Mononuclear cell (primary cell): ENCODE data around the gene CACNG4. TPM values are rescaled to one million over a fixed set of nuclear protein-coding genes. Genes with fewer than 3 reads are reported as not detected.
"Not testable (repeated sequence)": the region's sequence is repeated elsewhere in the genome, so short reads cannot be mapped to it uniquely, and the experiment has no call there.

Experiments
- H3K27me3 ChIP-seq: 2 replicates; pipeline ENCODE4 v1.6.0; 2011; ENCODE audit warnings: low read length, control low read depth; ENCODE audit not compliant: insufficient read depth
- H3K4me1 ChIP-seq: 2 replicates; pipeline ENCODE4 v1.5.1; 2011; ENCODE audit warnings: mild to moderate bottlenecking, low read length, control low read depth; ENCODE audit not compliant: insufficient read depth
- H3K4me3 ChIP-seq: 2 replicates; pipeline ENCODE4 v1.5.1; 2011; ENCODE audit warnings: mild to moderate bottlenecking, low read length, moderate library complexity
- H3K9me3 ChIP-seq: 2 replicates; pipeline ENCODE4 v1.5.1; 2011; ENCODE audit warnings: low read depth, mild to moderate bottlenecking, control low read depth, low read length
- total RNA-seq: library from RNA; depleted of rRNA; stranded (reverse); fragments of >200 nt; gene quantifications from one replicate; pipeline ENCODE4 v1.2.3, GENCODE V29; 2012

CACNG4 gene
- total RNA-seq, 1 donor: not detected

- Histone ChIP-seq H3K27me3 (peaks cover 34% of the 10 kb centered on the region), H3K9me3 (no peaks in the 10 kb centered on the region), H3K4me1 (peaks cover 5% of the 10 kb centered on the region), H3K4me3 (no peak overlapping the region)
Measured at GRCh38 chr17:66966298-66966697, 1.8 kb downstream of the CACNG4 start.

GRCh38 chr17:66966704-66967418 is 2.4 kb downstream of the CACNG4 start:
- Histone ChIP-seq H3K27me3 (peaks cover 34% of the 10 kb centered on the region), H3K4me3 (no peak overlapping the region), H3K4me1 (peaks cover 5% of the 10 kb centered on the region), H3K9me3 (no peaks in the 10 kb centered on the region)

GRCh38 chr17:66967837-66968543 is 3.5 kb downstream of the CACNG4 start:
- H3K9me3 ChIP-seq: no peaks in the 10 kb centered on the region
- peaks cover 34% of the 10 kb centered on the region for H3K27me3 ChIP-seq
- H3K4me1 ChIP-seq: peaks cover 5% of the 10 kb centered on the region
- no peak overlapping the region for H3K4me3 ChIP-seq

- Histone ChIP-seq H3K27me3 (peaks cover 25% of the 10 kb centered on the region), H3K9me3 (no peaks in the 10 kb centered on the region), H3K4me1 (peaks cover 5% of the 10 kb centered on the region), H3K4me3 (no peak overlapping the region)
Measured at GRCh38 chr17:66968916-66969315, 4.4 kb downstream of the CACNG4 start.

GRCh38 chr17:66970140-66970539 is 5.6 kb downstream of the CACNG4 start:
- H3K9me3 ChIP-seq: no peaks in the 10 kb centered on the region
- H3K27me3 ChIP-seq: peaks cover 21% of the 10 kb centered on the region
- H3K4me1 ChIP-seq: peaks cover 5% of the 10 kb centered on the region

GRCh38 chr17:66970797-66971196 is 6.3 kb downstream of the CACNG4 start:
- no peak overlapping the region for H3K4me3 ChIP-seq
- no peaks in the 10 kb centered on the region for H3K9me3 ChIP-seq
- H3K27me3 ChIP-seq: peaks cover 19% of the 10 kb centered on the region

More at GRCh38 chr17:66970140-66970539, 5.6 kb downstream of the CACNG4 start:
- H3K4me3 ChIP-seq: no peak overlapping the region

GRCh38 chr17:66971264-66971663 is 6.8 kb downstream of the CACNG4 start:
- H3K4me1 ChIP-seq: no peaks in the 10 kb centered on the region
- no peaks in the 10 kb centered on the region for H3K9me3 ChIP-seq
- peaks cover 14% of the 10 kb centered on the region for H3K27me3 ChIP-seq
- H3K4me3 ChIP-seq: no peak overlapping the region

More at GRCh38 chr17:66970797-66971196, 6.3 kb downstream of the CACNG4 start:
- H3K4me1 ChIP-seq: peaks cover 3% of the 10 kb centered on the region

GRCh38 chr17:66971730-66972441 is 7.4 kb downstream of the CACNG4 start:
- Histone ChIP-seq H3K9me3 (no peaks in the 10 kb centered on the region), H3K4me1 (no peaks in the 10 kb centered on the region), H3K27me3 (peaks cover 8% of the 10 kb centered on the region)

GRCh38 chr17:66972442-66972830 is 7.9 kb downstream of the CACNG4 start:
- H3K4me3 ChIP-seq, H3K9me3 ChIP-seq, H3K27me3 ChIP-seq, H3K4me1 ChIP-seq: not testable (repeated sequence)

More at GRCh38 chr17:66971730-66972441, 7.4 kb downstream of the CACNG4 start:
- no peak overlapping the region for H3K4me3 ChIP-seq

GRCh38 chr17:66975188-66975587 is 10.7 kb downstream of the CACNG4 start:
- Histone ChIP-seq H3K4me3 (no peak overlapping the region), H3K27me3 (no peaks in the 10 kb centered on the region), H3K4me1 (no peaks in the 10 kb centered on the region), H3K9me3 (no peaks in the 10 kb centered on the region)

- H3K4me3 ChIP-seq: no peak overlapping the region
- no peaks in the 10 kb centered on the region for H3K4me1 ChIP-seq
- no peaks in the 10 kb centered on the region for H3K9me3 ChIP-seq
- H3K27me3 ChIP-seq: no peaks in the 10 kb centered on the region
Measured at GRCh38 chr17:66975614-66976378, 11.3 kb downstream of the CACNG4 start.

- no peaks in the 10 kb centered on the region for H3K9me3 ChIP-seq
- H3K4me3 ChIP-seq: no peak overlapping the region
- no peaks in the 10 kb centered on the region for H3K4me1 ChIP-seq
- no peaks in the 10 kb centered on the region for H3K27me3 ChIP-seq
Measured at GRCh38 chr17:66976379-66976663, 11.8 kb downstream of the CACNG4 start.

- Histone ChIP-seq H3K4me3 (no peak overlapping the region), H3K27me3 (no peaks in the 10 kb centered on the region), H3K9me3 (no peaks in the 10 kb centered on the region), H3K4me1 (no peaks in the 10 kb centered on the region)
Measured at GRCh38 chr17:66976781-66977201, 12.3 kb downstream of the CACNG4 start.

GRCh38 chr17:66978514-66979061 is 14.1 kb downstream of the CACNG4 start:
- H3K27me3 ChIP-seq: no peaks in the 10 kb centered on the region
- no peaks in the 10 kb centered on the region for H3K4me1 ChIP-seq
- no peaks in the 10 kb centered on the region for H3K9me3 ChIP-seq
- no peak overlapping the region for H3K4me3 ChIP-seq
